Small intestine (tissue), 7 donors: ENCODE data around the gene ZFP57. TPM values are rescaled to one million over a fixed set of nuclear protein-coding genes. Genes with fewer than 3 reads are reported as not detected.
"Not testable (repeated sequence)": the region's sequence is repeated elsewhere in the genome, so short reads cannot be mapped to it uniquely, and the experiment has no call there.

Experiments used
- DNase-seq, 2 donors: peaks; one replicate each; pipeline versions ENCODE4 v3.0.0 to v3.0.0-alpha.2; 2013
- FAIRE-seq: peaks from 2 replicates; lab custom pipeline; 2012; peaks lifted over from hg19 to GRCh38; lab: Jason Lieb, UNC
- H3K27ac ChIP-seq, 3 donors: one replicate each; pipeline ENCODE4 v1.5.1; 2013; ENCODE audit warnings: low read length in 2 of 3, mild to moderate bottlenecking in 2 of 3, control low read depth in 1 of 3, inconsistent platforms in 1 of 3, low read depth in 1 of 3, moderate library complexity in 1 of 3
- H3K27me3 ChIP-seq, 3 donors: one replicate each; pipeline ENCODE4 v1.6.1; 2013; ENCODE audit warnings: low read length in 3 of 3, inconsistent platforms in 1 of 3; ENCODE audit not compliant: control insufficient read depth in 3 of 3, insufficient read depth in 3 of 3
- H3K36me3 ChIP-seq, 3 donors: one replicate each; pipeline ENCODE4 v1.6.1; 2013; ENCODE audit warnings: low read length in 3 of 3, inconsistent platforms in 1 of 3, low read depth in 1 of 3, mild to moderate bottlenecking in 1 of 3, moderate library complexity in 1 of 3; ENCODE audit not compliant: control insufficient read depth in 3 of 3, insufficient read depth in 2 of 3
- H3K4me1 ChIP-seq, 3 donors: one replicate each; pipeline ENCODE4 v1.6.1; 2013; ENCODE audit warnings: low read length in 2 of 3, inconsistent platforms in 1 of 3, low read depth in 1 of 3, mild to moderate bottlenecking in 1 of 3, moderate library complexity in 1 of 3; ENCODE audit not compliant: control insufficient read depth in 3 of 3, insufficient read depth in 2 of 3
- H3K4me3 ChIP-seq, 3 donors: one replicate each; pipeline ENCODE4 v1.5.1; 2013; ENCODE audit warnings: low read length in 3 of 3, control low read depth in 1 of 3, inconsistent platforms in 1 of 3, low read depth in 1 of 3, mild to moderate bottlenecking in 1 of 3, moderate library complexity in 1 of 3
- H3K9me3 ChIP-seq, 2 donors: one replicate each; pipeline ENCODE4 v1.6.1; 2013; ENCODE audit warnings: low read depth in 1 of 2, low read length in 1 of 2; ENCODE audit not compliant: control insufficient read depth in 2 of 2, insufficient read depth in 1 of 2
- WGBS, 3 donors: extraction: QIAGEN DNeasy Blood & Tissue Kit; methylation state at CpG; one replicate each; pipeline ENCODE4 v1.1.7; 2013; 5-methylcytosine and 5-hydroxymethylcytosine counted together
- polyA plus RNA-seq, 4 donors: library from polyadenylated mRNA; stranded (reverse) in 3 of 4; unstranded in 1 of 4; fragments of 200-250 nt in 3 of 4; fragments of 120-200 nt in 1 of 4; gene quantifications; one replicate each; pipeline versions ENCODE4 v1.2.1 to v1.2.3, GENCODE V29; 2013
- donor health status: healthy with polysubstance abuse.
- donor health status: control.
- donor health status: control.
- donor health status: Bipolar disorder and iron deficiency.
- donor health status: healthy.

The ZFP57 gene
- polyA plus RNA-seq, 4 donors: 1.4 TPM; not detected in 3

DNA sequence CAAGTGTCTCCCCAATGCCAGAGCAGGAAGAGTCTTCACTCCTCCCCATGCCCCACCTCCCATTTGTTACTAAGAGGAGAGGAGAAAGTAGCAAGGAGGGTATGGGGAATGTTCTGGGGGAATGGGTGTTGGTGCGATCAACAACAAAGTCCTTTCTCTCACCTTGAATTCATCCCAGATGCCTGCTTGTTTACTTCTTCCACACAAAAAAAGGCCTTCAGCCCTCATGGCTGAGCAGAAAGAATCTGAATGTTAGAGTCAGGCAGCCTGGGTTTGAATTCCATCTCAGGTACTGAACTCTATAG lies 14.2 kb downstream of the ZFP57 start:
- Histone ChIP-seq H3K4me1 (no peaks in the 10 kb centered on the region), H3K9me3 (no peaks in the 10 kb centered on the region), H3K27me3 (peaks cover 0 to 13% (median 2%) of the 10 kb centered on the region in 3 donors), H3K36me3 (no peaks in the 10 kb centered on the region), H3K27ac (no peak overlapping the region), H3K4me3 (no peak overlapping the region)
- FAIRE-seq (no peak), DNase-seq (no peak)
- 78 to 90% (median 83%) methylated on average over 1 of the region's 1 CpG for WGBS, 3 donors

DNA sequence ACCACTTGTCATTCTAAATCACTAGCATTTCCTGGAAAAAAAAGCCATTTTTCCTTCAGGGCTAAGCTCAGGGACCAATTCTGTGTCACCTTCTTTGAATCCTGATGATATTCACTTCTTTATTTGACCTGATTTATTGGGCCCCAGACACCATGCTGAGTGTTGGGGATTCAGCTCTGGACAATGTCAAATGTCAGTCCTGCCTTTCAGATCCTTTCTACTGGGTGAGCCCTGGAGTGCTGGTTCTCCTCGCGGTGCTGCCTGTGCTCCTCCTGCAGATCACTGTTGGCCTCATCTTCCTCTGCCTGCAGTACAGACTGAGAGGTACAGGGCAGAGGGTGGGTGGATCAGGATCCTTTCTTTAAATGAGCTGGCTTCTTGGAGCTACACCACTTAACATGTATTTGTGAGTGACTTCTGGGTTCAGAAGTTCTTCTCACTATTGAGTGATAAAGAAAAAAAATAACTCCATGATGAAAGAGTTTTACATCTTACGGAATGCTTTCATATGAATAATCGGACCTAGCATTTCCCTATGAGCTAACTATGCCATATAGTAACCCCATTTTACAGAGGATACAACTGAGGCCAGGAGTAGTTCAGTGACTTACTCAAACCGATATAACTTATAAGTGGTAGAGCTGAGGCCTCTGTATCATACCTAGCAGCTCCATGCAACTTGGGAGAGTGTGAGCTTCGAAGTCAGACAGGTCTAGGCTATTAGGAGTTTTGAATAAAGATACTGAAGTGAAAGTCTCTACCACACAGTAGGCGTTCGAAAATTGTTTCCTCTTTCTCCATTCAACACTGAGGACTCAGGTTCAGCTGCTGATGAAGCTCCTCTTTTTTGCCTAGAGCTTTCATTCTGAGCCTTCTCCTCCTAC lies 14.8 kb downstream of the ZFP57 start:
- H3K27me3 ChIP-seq: peaks cover 0 to 16% (median 2%) of the 10 kb centered on the region in 3 donors
- DNase-seq (no peak), FAIRE-seq (no peak)
- no peaks in the 10 kb centered on the region for H3K4me1 ChIP-seq
- no peak overlapping the region for H3K27ac ChIP-seq
- WGBS, 3 donors: 79 to 86% (median 81%) methylated on average over 8 of the region's 8 CpGs
- H3K9me3 ChIP-seq: no peaks in the 10 kb centered on the region
- no peaks in the 10 kb centered on the region for H3K36me3 ChIP-seq
- H3K4me3 ChIP-seq: no peak overlapping the region

GRCh38 chr6:29663300-29664042 lies 17.5 kb downstream of the ZFP57 start:
- DNase-seq: no peak
- no peak for FAIRE-seq
- peaks cover 0 to 19% (median 4%) of the 10 kb centered on the region in 3 donors for H3K27me3 ChIP-seq
- H3K36me3 ChIP-seq: no peaks in the 10 kb centered on the region
- H3K27ac ChIP-seq: no peak overlapping the region
- no peaks in the 10 kb centered on the region for H3K4me1 ChIP-seq
- no peaks in the 10 kb centered on the region for H3K9me3 ChIP-seq
- no peak overlapping the region for H3K4me3 ChIP-seq
- 19 to 49% (median 38%) methylated on average over 5 of the region's 5 CpGs for WGBS, 3 donors

DNA sequence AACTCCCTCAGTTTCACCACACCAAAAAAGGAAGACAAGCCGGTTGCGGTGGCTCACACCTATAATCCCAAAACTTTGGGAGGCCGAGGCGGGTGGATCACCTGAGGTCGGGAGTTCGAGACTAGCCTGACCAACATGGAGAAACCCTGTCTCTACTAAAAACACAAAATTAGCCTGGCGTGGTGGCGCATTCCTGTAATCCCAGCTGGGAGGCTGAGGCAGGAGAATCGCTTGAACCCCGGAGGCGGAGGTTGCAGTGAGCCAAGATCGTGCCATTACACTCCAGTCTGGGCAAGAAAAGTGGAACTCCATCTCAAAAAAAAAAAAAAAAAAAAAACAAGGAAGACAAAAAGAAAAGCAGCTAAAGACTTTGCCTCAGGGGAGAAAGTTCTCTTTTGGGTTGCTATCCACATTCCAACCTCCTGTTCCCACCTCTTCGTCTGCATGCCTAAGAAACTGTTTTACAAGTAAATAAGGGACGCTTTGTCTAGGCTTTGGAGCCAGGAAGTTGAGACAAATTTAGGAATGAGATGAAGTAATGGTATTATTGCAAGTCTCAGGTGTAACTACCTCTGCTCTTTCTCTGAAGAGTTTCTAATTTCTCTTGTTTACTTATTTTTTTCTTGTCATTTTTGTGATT lies 19.3 kb downstream of the ZFP57 start:
- not testable (repeated sequence) for DNase-seq, H3K4me1 ChIP-seq, H3K9me3 ChIP-seq, FAIRE-seq, H3K27ac ChIP-seq, H3K36me3 ChIP-seq, H3K4me3 ChIP-seq
- 45 to 64% (median 61%) methylated on average over 14 of the region's 14 CpGs for WGBS, 3 donors
- H3K27me3 ChIP-seq: peaks cover 0 to 19% (median 4%) of the 10 kb centered on the region in 3 donors

GRCh38 chr6:29661071-29661470 lies 19.9 kb downstream of the ZFP57 start:
- H3K4me3 ChIP-seq: no peak overlapping the region
- H3K4me1 ChIP-seq: no peaks in the 10 kb centered on the region
- no peak overlapping the region for H3K27ac ChIP-seq
- DNase-seq (no peak), FAIRE-seq (no peak)
- 72 to 83% (median 73%) methylated on average over 3 of the region's 3 CpGs for WGBS, 3 donors
- no peaks in the 10 kb centered on the region for H3K9me3 ChIP-seq
- peaks cover 0 to 19% (median 4%) of the 10 kb centered on the region in 3 donors for H3K27me3 ChIP-seq
- H3K36me3 ChIP-seq: no peaks in the 10 kb centered on the region

- Histone ChIP-seq H3K4me1 (no peaks in the 10 kb centered on the region), H3K36me3 (no peaks in the 10 kb centered on the region), H3K4me3 (no peak within 1 kb of the TSS), H3K9me3 (no peaks in the 10 kb centered on the region), H3K27me3 (peaks cover 0 to 21% (median 2%) of the 10 kb centered on the region in 3 donors), H3K27ac (no peak within 1 kb of the TSS)
- DNase-seq (no peak), FAIRE-seq (no peak)
- WGBS, 3 donors: 79 to 84% (median 84%) methylated on average over 3 to 4 of the region's 4 CpGs
Measured at GRCh38 chr6:29656798-29657197, 24.2 kb downstream of the ZFP57 start, which contains the start of gene MOG. MOG (plus strand) TSS chr6:29657092; CDS start chr6:29657210, 118 bp downstream.

- FAIRE-seq (no peak), DNase-seq (no peak)
- Histone ChIP-seq H3K36me3 (no peaks in the 10 kb centered on the region), H3K4me3 (no peak overlapping the region), H3K27me3 (peaks cover 0 to 18% (median 2%) of the 10 kb centered on the region in 3 donors), H3K4me1 (no peaks in the 10 kb centered on the region), H3K27ac (no peak overlapping the region), H3K9me3 (no peaks in the 10 kb centered on the region)
- 44 to 56% (median 49%) methylated on average over 2 of the region's 2 CpGs for WGBS, 3 donors
Measured at GRCh38 chr6:29656157-29656556, 24.8 kb downstream of the ZFP57 start.

DNA sequence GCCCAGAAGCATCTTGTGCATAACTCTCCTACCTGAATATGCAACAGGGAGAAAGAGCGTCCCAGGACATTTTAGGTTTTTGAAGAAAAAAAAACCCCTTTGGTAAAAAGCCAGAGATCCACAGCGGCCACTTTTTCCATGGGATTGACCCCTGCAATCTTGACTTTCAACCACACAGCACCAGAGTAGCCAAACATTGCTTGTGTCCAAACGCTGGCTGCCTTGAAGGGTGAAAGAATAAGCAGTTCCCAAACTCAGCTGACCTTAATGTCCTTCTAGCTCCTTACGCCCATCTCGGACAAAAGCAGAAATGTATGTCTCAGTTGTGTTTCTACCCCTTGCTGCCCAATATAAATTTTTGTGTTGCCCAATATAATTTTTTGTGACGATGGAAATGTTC lies 25.3 kb downstream of the ZFP57 start:
- Histone ChIP-seq H3K27me3 (peaks cover 0 to 18% (median 2%) of the 10 kb centered on the region in 3 donors), H3K4me3 (no peak overlapping the region), H3K4me1 (no peaks in the 10 kb centered on the region), H3K9me3 (no peaks in the 10 kb centered on the region), H3K27ac (no peak overlapping the region), H3K36me3 (no peaks in the 10 kb centered on the region)
- WGBS, 3 donors: 71 to 75% (median 72%) methylated on average over 6 of the region's 6 CpGs
- FAIRE-seq (no peak), DNase-seq (no peak)
